ENCODE data around the gene DNMT3L. TPM values are rescaled to one million over a fixed set of nuclear protein-coding genes. Genes with fewer than 3 reads are reported as not detected.

Gene DNMT3L
- total RNA-seq, 4 donors from 2014 or later: not detected

GRCh38 chr21:44272284-44272858 lies 10.7 kb upstream of the DNMT3L start:
- Histone ChIP-seq H3K9me3 (no peaks in the 10 kb centered on the region), H3K27ac (no peak overlapping the region), H3K27me3 (peaks cover 3% of the 10 kb centered on the region), H3K4me3 (no peak overlapping the region), H3K36me3 (no peaks in the 10 kb centered on the region), H3K4me1 (no peaks in the 10 kb centered on the region)
- TF ChIP-seq POLR2A (IDR thresholded peaks at IDR 0.05) (no peak), POLR2AphosphoS5 (IDR thresholded peaks at IDR 0.05) (no peak), EP300 (IDR thresholded peaks at IDR 0.05) (no peak)
- TF ChIP-seq, protein P1, sequence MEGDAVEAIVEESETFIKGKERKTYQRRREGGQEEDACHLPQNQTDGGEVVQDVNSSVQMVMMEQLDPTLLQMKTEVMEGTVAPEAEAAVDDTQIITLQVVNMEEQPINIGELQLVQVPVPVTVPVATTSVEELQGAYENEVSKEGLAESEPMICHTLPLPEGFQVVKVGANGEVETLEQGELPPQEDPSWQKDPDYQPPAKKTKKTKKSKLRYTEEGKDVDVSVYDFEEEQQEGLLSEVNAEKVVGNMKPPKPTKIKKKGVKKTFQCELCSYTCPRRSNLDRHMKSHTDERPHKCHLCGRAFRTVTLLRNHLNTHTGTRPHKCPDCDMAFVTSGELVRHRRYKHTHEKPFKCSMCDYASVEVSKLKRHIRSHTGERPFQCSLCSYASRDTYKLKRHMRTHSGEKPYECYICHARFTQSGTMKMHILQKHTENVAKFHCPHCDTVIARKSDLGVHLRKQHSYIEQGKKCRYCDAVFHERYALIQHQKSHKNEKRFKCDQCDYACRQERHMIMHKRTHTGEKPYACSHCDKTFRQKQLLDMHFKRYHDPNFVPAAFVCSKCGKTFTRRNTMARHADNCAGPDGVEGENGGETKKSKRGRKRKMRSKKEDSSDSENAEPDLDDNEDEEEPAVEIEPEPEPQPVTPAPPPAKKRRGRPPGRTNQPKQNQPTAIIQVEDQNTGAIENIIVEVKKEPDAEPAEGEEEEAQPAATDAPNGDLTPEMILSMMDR (IDR thresholded peaks at IDR 0.05): no peak
- 93% methylated on average over 10 of the region's 18 CpGs for WGBS
- DNase-seq (ENCODE audit: low spot score in 2 of 2): no peak

DNA sequence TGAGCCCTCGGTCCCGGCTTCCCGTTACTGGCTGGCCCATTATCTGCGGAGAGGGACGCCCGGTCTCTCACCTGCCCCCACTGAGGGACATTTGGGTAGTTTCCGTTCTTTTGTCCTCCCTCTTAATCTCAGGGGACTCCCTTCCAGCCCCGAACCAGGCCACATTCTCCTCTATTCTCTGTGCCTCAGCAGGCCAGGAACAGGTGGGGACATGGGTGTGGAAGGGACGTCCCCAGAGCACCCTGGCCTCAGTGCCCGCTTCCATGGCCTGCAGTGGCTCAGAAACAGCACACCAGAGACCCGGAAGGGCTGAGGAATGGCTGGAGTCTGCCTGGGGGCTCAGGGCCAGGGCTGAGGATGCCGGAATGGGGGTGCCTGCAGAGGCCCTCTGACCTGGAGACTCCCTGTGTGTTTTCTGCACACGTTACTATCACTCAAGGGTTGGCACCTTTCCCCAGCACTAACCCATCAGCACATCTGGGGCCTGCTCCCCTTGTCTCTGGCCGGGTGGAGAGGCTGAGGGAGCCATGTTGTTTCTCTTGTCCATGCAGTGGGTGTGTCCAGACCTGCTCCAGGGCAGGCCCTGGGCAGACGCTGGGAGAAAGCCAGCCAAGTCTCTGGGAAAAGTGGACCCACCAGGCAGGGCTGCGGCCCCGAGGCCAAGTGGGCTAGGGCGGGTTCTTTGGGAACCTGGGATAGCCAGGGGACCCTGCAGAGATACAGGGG lies 10.0 kb upstream of the DNMT3L start:
- Histone ChIP-seq H3K9me3 (no peaks in the 10 kb centered on the region), H3K36me3 (no peaks in the 10 kb centered on the region), H3K27me3 (peaks cover 3% of the 10 kb centered on the region), H3K27ac (no peak overlapping the region), H3K4me3 (no peak overlapping the region), H3K4me1 (no peaks in the 10 kb centered on the region)
- TF ChIP-seq EP300 (IDR thresholded peaks at IDR 0.05) (no peak), POLR2A (IDR thresholded peaks at IDR 0.05) (no peak), POLR2AphosphoS5 (IDR thresholded peaks at IDR 0.05) (no peak)
- TF ChIP-seq, protein P1 (IDR thresholded peaks at IDR 0.05): no peak
- no peak for DNase-seq (ENCODE audit: low spot score in 2 of 2)
- WGBS: 89% methylated on average over 9 of the region's 18 CpGs

GRCh38 chr21:44269090-44269489 lies 7.4 kb upstream of the DNMT3L start:
- TF ChIP-seq, protein P1 (IDR thresholded peaks at IDR 0.05): no peak
- TF ChIP-seq POLR2A (IDR thresholded peaks at IDR 0.05) (no peak), POLR2AphosphoS5 (IDR thresholded peaks at IDR 0.05) (no peak), EP300 (IDR thresholded peaks at IDR 0.05) (no peak)
- no peaks in the 10 kb centered on the region for H3K9me3 ChIP-seq
- peaks cover 3% of the 10 kb centered on the region for H3K27me3 ChIP-seq
- WGBS: 71% methylated on average over 8 of the region's 8 CpGs
- H3K4me1 ChIP-seq: no peaks in the 10 kb centered on the region
- H3K4me3 ChIP-seq: no peak overlapping the region
- no peaks in the 10 kb centered on the region for H3K36me3 ChIP-seq
- no peak for DNase-seq (ENCODE audit: low spot score in 2 of 2)
- no peak overlapping the region for H3K27ac ChIP-seq

GRCh38 chr21:44267655-44268142 lies 6.0 kb upstream of the DNMT3L start:
- no peak for DNase-seq (ENCODE audit: low spot score in 2 of 2)
- Histone ChIP-seq H3K27ac (no peak overlapping the region), H3K27me3 (no peaks in the 10 kb centered on the region), H3K9me3 (no peaks in the 10 kb centered on the region), H3K4me3 (no peak overlapping the region), H3K36me3 (no peaks in the 10 kb centered on the region), H3K4me1 (peaks cover 3% of the 10 kb centered on the region)
- WGBS: 77% methylated on average over 14 of the region's 19 CpGs
- TF ChIP-seq POLR2AphosphoS5 (IDR thresholded peaks at IDR 0.05) (no peak), POLR2A (IDR thresholded peaks at IDR 0.05) (no peak)
- TF ChIP-seq, protein P1 (IDR thresholded peaks at IDR 0.05): no peak

- Histone ChIP-seq H3K36me3 (no peaks in the 10 kb centered on the region), H3K9me3 (no peaks in the 10 kb centered on the region), H3K27ac (no peak overlapping the region), H3K4me3 (no peak overlapping the region), H3K4me1 (peaks cover 3% of the 10 kb centered on the region), H3K27me3 (no peaks in the 10 kb centered on the region)
- WGBS: 96% methylated on average over 13 of the region's 17 CpGs
- TF ChIP-seq, protein P1 (IDR thresholded peaks at IDR 0.05): no peak
- TF ChIP-seq POLR2A (IDR thresholded peaks at IDR 0.05) (no peak), EP300 (IDR thresholded peaks at IDR 0.05) (no peak), POLR2AphosphoS5 (IDR thresholded peaks at IDR 0.05) (no peak)
- DNase-seq (ENCODE audit: low spot score in 2 of 2): no peak
These were observed 4.1 kb upstream of the DNMT3L start for GRCh38 chr21:44265734-44266270.
